ENCODE results near the gene PACRG. TPM values are rescaled to one million over a fixed set of nuclear protein-coding genes. Genes with fewer than 3 reads are reported as not detected.

PACRG gene
- polyA plus RNA-seq, 1 of the 3 experiments (the other 2 are of a cell fraction): 0.56 TPM

DNA sequence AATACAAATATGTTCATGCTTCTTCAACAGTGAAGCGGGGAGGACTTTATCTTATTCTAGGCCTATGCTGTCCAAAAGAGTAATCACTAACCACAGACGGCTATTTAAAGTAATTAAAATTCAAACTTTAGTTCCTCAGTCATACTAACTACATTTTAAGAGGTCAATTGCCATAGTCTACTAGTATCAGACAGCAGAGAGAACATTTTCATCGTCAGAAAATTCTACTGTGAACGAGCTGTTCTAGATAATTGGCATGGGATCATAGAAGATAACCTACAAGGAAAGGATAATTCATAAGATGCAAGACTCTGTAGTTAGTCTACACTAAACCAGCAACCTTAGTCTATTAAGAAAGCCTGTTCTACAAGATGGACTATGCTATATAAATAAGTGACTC is 44.6 kb upstream of the PACRG start:
- Histone ChIP-seq H3K27ac (ENCODE audit: low read depth in 2 of 2, low read length in 1 of 2) (no peak overlapping the region), H2AFZ (ENCODE audit: low read depth) (no peak overlapping the region), H4K20me1 (ENCODE audit: insufficient read depth) (no peaks in the 10 kb centered on the region), H3K9me3 (no peaks in the 10 kb centered on the region), H3K27me3 (ENCODE audit: insufficient read depth) (no peaks in the 10 kb centered on the region), H3K9ac (no peak overlapping the region), H3F3A (replicated peaks; ENCODE audit: insufficient read depth) (no peaks in the 10 kb centered on the region), H3K4me2 (no peak overlapping the region), H3K4me1 (ENCODE audit: control insufficient read depth in 1 of 2, insufficient read depth in 2 of 2, low read depth in 1 of 2, low read length in 1 of 2) (no peaks in the 10 kb centered on the region; a peak in 1 of 4 replicates), H3K36me3 (replicated peaks in 1 of 2; ENCODE audit: control insufficient read depth in 1 of 2, insufficient read depth in 2 of 2, low read length in 1 of 2) (no peaks in the 10 kb centered on the region), H3K79me2 (ENCODE audit: insufficient read depth) (no peaks in the 10 kb centered on the region), H3K9me2 (no peaks in the 10 kb centered on the region), H3K4me3 (ENCODE audit: low read depth in 2 of 2, low read length in 1 of 2) (no peak overlapping the region)
- no peak for DNase-seq
- 59% methylated on average over 4 of the region's 4 CpGs for WGBS (ENCODE audit: low lambda C conversion rate)
- ChIA-PET POLR2A (no interaction called here), CTCF (interaction anchor here (0.9 kb wide), 1 partner anchor 22 kb away, joined by 3 read pairs; no protein-coding TSS in a partner anchor)
- TF ChIP-seq FOXM1 (IDR thresholded peaks at IDR 0.05; ENCODE audit: low read depth) (no peak), RAD21 (IDR thresholded peaks at IDR 0.05; ENCODE audit: low read length) (no peak), REST (IDR thresholded peaks at IDR 0.05; ENCODE audit: low read depth, low read length) (no peak), EZH2phosphoT487 (IDR thresholded peaks at IDR 0.05; ENCODE audit: borderline replicate concordance, low read depth) (no peak), MEF2A (IDR thresholded peaks at IDR 0.05; ENCODE audit: borderline replicate concordance, low read depth) (no peak), EP300 (IDR thresholded peaks at IDR 0.05; ENCODE audit: borderline replicate concordance in 1 of 2, low read depth in 1 of 2, low read length in 1 of 2) (no peak)

DNA sequence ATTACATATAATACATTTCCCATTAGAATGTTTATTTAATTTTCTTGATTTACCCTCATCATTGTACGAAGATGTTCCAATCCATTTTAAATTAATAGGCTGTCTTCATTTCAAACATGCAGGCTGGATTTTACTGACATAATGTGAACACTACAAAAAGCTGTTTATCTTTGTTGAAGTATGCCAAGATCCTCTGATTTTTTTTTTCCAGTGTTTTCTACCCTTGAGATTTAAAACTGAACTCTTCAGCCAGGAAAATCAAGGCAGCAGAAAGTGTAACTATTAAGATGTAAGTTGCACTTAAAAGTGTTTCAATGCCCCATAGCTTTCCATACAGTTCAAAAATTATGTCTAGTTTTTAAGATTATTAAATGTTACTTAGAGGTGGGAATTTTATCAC is 43.7 kb upstream of the PACRG start:
- CTCF ChIA-PET: no interaction called here
- WGBS (ENCODE audit: low lambda C conversion rate): 67% methylated on average over 1 of the region's 1 CpG

More for the DNA sequence above, 43.7 kb upstream of the PACRG start:
- Histone ChIP-seq H3K9me2 (no peaks in the 10 kb centered on the region), H3K27me3 (ENCODE audit: insufficient read depth) (no peaks in the 10 kb centered on the region), H3K4me1 (ENCODE audit: control insufficient read depth in 1 of 2, insufficient read depth in 2 of 2, low read depth in 1 of 2, low read length in 1 of 2) (no peaks in the 10 kb centered on the region; a peak in 1 of 4 replicates), H3F3A (replicated peaks; ENCODE audit: insufficient read depth) (no peaks in the 10 kb centered on the region), H3K9ac (no peak overlapping the region), H3K27ac (ENCODE audit: low read depth in 2 of 2, low read length in 1 of 2) (no peak overlapping the region), H3K9me3 (no peaks in the 10 kb centered on the region), H4K20me1 (ENCODE audit: insufficient read depth) (no peaks in the 10 kb centered on the region), H3K4me3 (ENCODE audit: low read depth in 2 of 2, low read length in 1 of 2) (no peak overlapping the region), H3K4me2 (no peak overlapping the region), H3K36me3 (replicated peaks in 1 of 2; ENCODE audit: control insufficient read depth in 1 of 2, insufficient read depth in 2 of 2, low read length in 1 of 2) (no peaks in the 10 kb centered on the region), H2AFZ (ENCODE audit: low read depth) (no peak overlapping the region), H3K79me2 (ENCODE audit: insufficient read depth) (no peaks in the 10 kb centered on the region)
- POLR2A ChIA-PET: no interaction called here
- no peak for DNase-seq
- no peak for TF ChIP-seq NRF1 (IDR thresholded peaks at IDR 0.05; ENCODE audit: low read depth, low read length)
- no peak for TF ChIP-seq MEF2A (IDR thresholded peaks at IDR 0.05; ENCODE audit: borderline replicate concordance, low read depth)
- no peak for TF ChIP-seq RXRA (IDR thresholded peaks at IDR 0.05; ENCODE audit: borderline replicate concordance, low read depth)
- TF ChIP-seq FOXM1 (IDR thresholded peaks at IDR 0.05; ENCODE audit: low read depth): no peak
- TF ChIP-seq MXI1 (IDR thresholded peaks at IDR 0.05; ENCODE audit: low read depth, low read length): no peak
- TF ChIP-seq ELF1 (IDR thresholded peaks at IDR 0.05): no peak
- no peak for TF ChIP-seq GABPA (IDR thresholded peaks at IDR 0.05; ENCODE audit: low read depth)
- no peak for TF ChIP-seq TEAD4 (IDR thresholded peaks at IDR 0.05; ENCODE audit: borderline replicate concordance, insufficient read depth)
- TF ChIP-seq, protein P1, sequence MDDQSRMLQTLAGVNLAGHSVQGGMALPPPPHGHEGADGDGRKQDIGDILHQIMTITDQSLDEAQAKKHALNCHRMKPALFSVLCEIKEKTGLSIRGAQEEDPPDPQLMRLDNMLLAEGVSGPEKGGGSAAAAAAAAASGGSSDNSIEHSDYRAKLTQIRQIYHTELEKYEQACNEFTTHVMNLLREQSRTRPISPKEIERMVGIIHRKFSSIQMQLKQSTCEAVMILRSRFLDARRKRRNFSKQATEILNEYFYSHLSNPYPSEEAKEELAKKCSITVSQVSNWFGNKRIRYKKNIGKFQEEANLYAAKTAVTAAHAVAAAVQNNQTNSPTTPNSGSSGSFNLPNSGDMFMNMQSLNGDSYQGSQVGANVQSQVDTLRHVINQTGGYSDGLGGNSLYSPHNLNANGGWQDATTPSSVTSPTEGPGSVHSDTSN (IDR thresholded peaks at IDR 0.05): no peak
- no peak for TF ChIP-seq FOSL2 (IDR thresholded peaks at IDR 0.05; ENCODE audit: borderline replicate concordance, low read depth)
- TF ChIP-seq, protein P2, sequence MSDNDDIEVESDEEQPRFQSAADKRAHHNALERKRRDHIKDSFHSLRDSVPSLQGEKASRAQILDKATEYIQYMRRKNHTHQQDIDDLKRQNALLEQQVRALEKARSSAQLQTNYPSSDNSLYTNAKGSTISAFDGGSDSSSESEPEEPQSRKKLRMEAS (IDR thresholded peaks at IDR 0.05; ENCODE audit: low read depth): no peak
- no peak for TF ChIP-seq ZBTB33 (IDR thresholded peaks at IDR 0.05; ENCODE audit: borderline replicate concordance, low read depth)
- no peak for TF ChIP-seq EP300 (IDR thresholded peaks at IDR 0.05; ENCODE audit: borderline replicate concordance in 1 of 2, low read depth in 1 of 2, low read length in 1 of 2)
- no peak for TF ChIP-seq RAD21 (IDR thresholded peaks at IDR 0.05; ENCODE audit: low read length)
- TF ChIP-seq SMC3 (IDR thresholded peaks at IDR 0.05; ENCODE audit: low read depth, low read length): no peak
- no peak for TF ChIP-seq RFX5 (IDR thresholded peaks at IDR 0.05; ENCODE audit: low read length)
- TF ChIP-seq JUND (IDR thresholded peaks at IDR 0.05): no peak
- no peak for TF ChIP-seq EZH2phosphoT487 (IDR thresholded peaks at IDR 0.05; ENCODE audit: borderline replicate concordance, low read depth)
